HUES64 (cell line): ENCODE results near the gene CD8B2. TPM values are rescaled to one million over a fixed set of nuclear protein-coding genes. Genes with fewer than 3 reads are reported as not detected.
"Not testable (repeated sequence)": the region's sequence is repeated elsewhere in the genome, so short reads cannot be mapped to it uniquely, and the experiment has no call there.

Experiments
- H3K27ac ChIP-seq: 2 replicates; pipeline ENCODE4 v1.7.0; 2013; ENCODE audit warnings: low read depth, low read length, inconsistent platforms
- H3K27me3 ChIP-seq: 2 replicates; pipeline ENCODE4 v1.6.1; 2013; ENCODE audit warnings: mild to moderate bottlenecking, low read length; ENCODE audit not compliant: insufficient read depth
- H3K36me3 ChIP-seq: 2 replicates; pipeline ENCODE4 v1.6.1; 2013; ENCODE audit warnings: mild to moderate bottlenecking, low read length; ENCODE audit not compliant: insufficient read depth
- H3K4me1 ChIP-seq: 2 replicates; pipeline ENCODE4 v1.6.1; 2013; ENCODE audit warnings: mild to moderate bottlenecking, low read length, moderate library complexity; ENCODE audit not compliant: insufficient read depth
- H3K4me3 ChIP-seq: 2 replicates; pipeline ENCODE4 v1.5.1; 2013; ENCODE audit warnings: mild to moderate bottlenecking, low read length, moderate library complexity
- H3K9ac ChIP-seq: 2 replicates; pipeline ENCODE4 v1.6.1; 2013; ENCODE audit warnings: mild to moderate bottlenecking, low read depth, low read length
- H3K9me3 ChIP-seq: 2 replicates; pipeline ENCODE4 v1.6.1; 2013; ENCODE audit warnings: low read depth, low read length; ENCODE audit not compliant: insufficient read depth
- WGBS: fragments of 150-250, 120-280 bp; methylation state at CpG from one replicate; pipeline ENCODE4 v1.1.7; 2013; ENCODE audit warnings: missing lambda C conversion rate; 5-methylcytosine and 5-hydroxymethylcytosine counted together
- polyA plus RNA-seq, 2 experiments: library from polyadenylated mRNA; stranded (reverse); fragments of 50-300 nt; gene quantifications; one replicate each; pipeline ENCODE4 v1.2.3, GENCODE V29; 2013

Gene CD8B2
- not detected for polyA plus RNA-seq (2013, experiment 1 of 2)
- polyA plus RNA-seq (2013, experiment 2 of 2): not detected

GRCh38 chr2:106486551-106487385, at the start of gene CD8B2:
Gene CD8B2, plus strand, starts transcription at chr2:106487364. Its CDS starts 63 bp downstream, at chr2:106487427.
- not testable (repeated sequence) for H3K9ac ChIP-seq, H3K27ac ChIP-seq, H3K4me1 ChIP-seq, H3K9me3 ChIP-seq, H3K36me3 ChIP-seq
- Histone ChIP-seq H3K4me3 (peak within 1 kb of the TSS; percentile 35), H3K27me3 (peaks cover 21% of the 10 kb centered on the region)
- WGBS: 23% methylated on average over 17 of the region's 39 CpGs

- H3K9ac ChIP-seq, H3K4me3 ChIP-seq, H3K4me1 ChIP-seq, H3K27me3 ChIP-seq, H3K27ac ChIP-seq, H3K36me3 ChIP-seq, H3K9me3 ChIP-seq: not testable (repeated sequence)
- WGBS: 56% methylated on average over 5 of the region's 10 CpGs
Measured at GRCh38 chr2:106461882-106462281, 25.3 kb upstream of the CD8B2 start.

- not testable (repeated sequence) for H3K27ac ChIP-seq, H3K4me1 ChIP-seq, H3K27me3 ChIP-seq, H3K9me3 ChIP-seq, H3K4me3 ChIP-seq, H3K36me3 ChIP-seq, H3K9ac ChIP-seq
- WGBS: 96% methylated on average over 49 of the region's 49 CpGs
Measured at GRCh38 chr2:106467516-106467915, 19.6 kb upstream of the CD8B2 start.

GRCh38 chr2:106468107-106468506, 19.1 kb upstream of the CD8B2 start, which contains the start of gene RGPD3:
Gene RGPD3, minus strand, starts transcription at chr2:106468413. Its CDS starts 125 bp downstream, at chr2:106468288.
- H3K4me1 ChIP-seq, H3K36me3 ChIP-seq, H3K4me3 ChIP-seq, H3K27me3 ChIP-seq, H3K9ac ChIP-seq, H3K9me3 ChIP-seq, H3K27ac ChIP-seq: not testable (repeated sequence)
- 97% methylated on average over 45 of the region's 45 CpGs for WGBS

- H3K4me1 ChIP-seq, H3K9ac ChIP-seq, H3K36me3 ChIP-seq, H3K4me3 ChIP-seq, H3K9me3 ChIP-seq, H3K27ac ChIP-seq, H3K27me3 ChIP-seq: not testable (repeated sequence)
- WGBS: no CpG with 5 or more reads among the region's 4 CpGs
Measured at GRCh38 chr2:106470658-106471057, 16.5 kb upstream of the CD8B2 start.

- H3K27me3 ChIP-seq, H3K4me3 ChIP-seq, H3K4me1 ChIP-seq, H3K9ac ChIP-seq, H3K9me3 ChIP-seq, H3K36me3 ChIP-seq, H3K27ac ChIP-seq: not testable (repeated sequence)
- 96% methylated on average over 1 of the region's 4 CpGs for WGBS
Measured at GRCh38 chr2:106477647-106478046, 9.5 kb upstream of the CD8B2 start.

- H3K4me3 ChIP-seq, H3K4me1 ChIP-seq, H3K9ac ChIP-seq, H3K9me3 ChIP-seq, H3K36me3 ChIP-seq, H3K27me3 ChIP-seq, H3K27ac ChIP-seq: not testable (repeated sequence)
- WGBS: no CpG with 5 or more reads among the region's 1 CpG
Measured at GRCh38 chr2:106479563-106479962, 7.6 kb upstream of the CD8B2 start.

- Histone ChIP-seq H3K4me3 (peak overlapping the region; percentile 35), H3K27me3 (peaks cover 21% of the 10 kb centered on the region)
- H3K9me3 ChIP-seq, H3K36me3 ChIP-seq, H3K27ac ChIP-seq, H3K9ac ChIP-seq, H3K4me1 ChIP-seq: not testable (repeated sequence)
- WGBS: 33% methylated on average over 40 of the region's 44 CpGs
Measured at GRCh38 chr2:106487386-106488191, 425 bp downstream of the CD8B2 start.

- not testable (repeated sequence) for H3K9ac ChIP-seq, H3K4me3 ChIP-seq
- 83% methylated on average over 6 of the region's 6 CpGs for WGBS
Measured at GRCh38 chr2:106489701-106490100, 2.5 kb downstream of the CD8B2 start.

GRCh38 chr2:106492399-106492798, 5.2 kb downstream of the CD8B2 start:
- H3K4me1 ChIP-seq, H3K27ac ChIP-seq, H3K36me3 ChIP-seq, H3K4me3 ChIP-seq, H3K27me3 ChIP-seq, H3K9ac ChIP-seq, H3K9me3 ChIP-seq: not testable (repeated sequence)
- 70% methylated on average over 4 of the region's 6 CpGs for WGBS

More at GRCh38 chr2:106489701-106490100, 2.5 kb downstream of the CD8B2 start:
- not testable (repeated sequence) for H3K4me1 ChIP-seq, H3K9me3 ChIP-seq, H3K27ac ChIP-seq, H3K36me3 ChIP-seq
- peaks cover 21% of the 10 kb centered on the region for H3K27me3 ChIP-seq

GRCh38 chr2:106492913-106493312, 5.7 kb downstream of the CD8B2 start:
- WGBS: 60% methylated on average over 4 of the region's 6 CpGs
- H3K27me3 ChIP-seq, H3K9me3 ChIP-seq: not testable (repeated sequence)

More at GRCh38 chr2:106492913-106493312, 5.7 kb downstream of the CD8B2 start:
- H3K4me1 ChIP-seq, H3K27ac ChIP-seq, H3K4me3 ChIP-seq, H3K36me3 ChIP-seq, H3K9ac ChIP-seq: not testable (repeated sequence)
